A549 treated with Hydrocortisone at 1 μM for 4 hours (cell line): Measurements from ENCODE around the gene POLR2J2. TPM values are rescaled to one million over a fixed set of nuclear protein-coding genes. Genes with fewer than 3 reads are reported as not detected.

Source experiments
- total RNA-seq: library from RNA; stranded (reverse); fragments of 200-300 nt; extraction: Qiagen RNA extraction; gene quantifications from 5 replicates; pipeline ENCODE4 v1.2.3, GENCODE V29; 2022

The POLR2J2 gene
- total RNA-seq, result 0.12 to 0.61 TPM (median 0.24 TPM) in 5 replicates

GRCh38 chr7:102671166-102671955 is at the start of gene POLR2J2:
TSS of gene POLR2J2 (minus strand) at chr7:102671663. CDS start at chr7:102671601, 62 bp downstream.

GRCh38 chr7:102649924-102650323 is 21.5 kb downstream of the POLR2J2 start, which contains the start of gene SPDYE2B:
TSS of gene SPDYE2B (plus strand) at chr7:102650319. CDS start at chr7:102652349, 2,030 bp downstream.

DNA sequence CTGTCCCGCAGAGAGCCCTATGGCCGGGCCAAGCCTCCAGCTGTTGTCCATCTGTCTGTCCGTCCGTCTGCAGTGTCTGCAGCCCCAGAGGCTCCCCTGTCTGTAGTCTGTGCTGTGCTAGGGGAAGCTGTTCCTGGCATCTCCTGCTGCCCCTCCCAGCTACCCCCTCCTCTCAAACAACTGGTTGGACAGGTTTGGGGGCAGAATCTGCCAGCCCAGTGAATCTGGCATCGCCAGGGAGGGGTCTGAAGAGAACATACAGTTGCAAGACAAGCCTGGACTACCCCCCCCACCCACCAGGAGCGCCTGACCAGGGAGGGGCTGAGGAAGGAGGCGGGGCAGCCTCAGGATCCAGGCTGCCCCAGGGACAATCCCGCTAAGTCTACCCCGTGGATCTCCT is 28.8 kb downstream of the POLR2J2 start, which contains the start of gene UPK3BL1:
UPK3BL1 (minus strand) TSS at position 101 of the 400 bp plus-strand sequence; CDS start at position 51, 50 bp downstream.

DNA sequence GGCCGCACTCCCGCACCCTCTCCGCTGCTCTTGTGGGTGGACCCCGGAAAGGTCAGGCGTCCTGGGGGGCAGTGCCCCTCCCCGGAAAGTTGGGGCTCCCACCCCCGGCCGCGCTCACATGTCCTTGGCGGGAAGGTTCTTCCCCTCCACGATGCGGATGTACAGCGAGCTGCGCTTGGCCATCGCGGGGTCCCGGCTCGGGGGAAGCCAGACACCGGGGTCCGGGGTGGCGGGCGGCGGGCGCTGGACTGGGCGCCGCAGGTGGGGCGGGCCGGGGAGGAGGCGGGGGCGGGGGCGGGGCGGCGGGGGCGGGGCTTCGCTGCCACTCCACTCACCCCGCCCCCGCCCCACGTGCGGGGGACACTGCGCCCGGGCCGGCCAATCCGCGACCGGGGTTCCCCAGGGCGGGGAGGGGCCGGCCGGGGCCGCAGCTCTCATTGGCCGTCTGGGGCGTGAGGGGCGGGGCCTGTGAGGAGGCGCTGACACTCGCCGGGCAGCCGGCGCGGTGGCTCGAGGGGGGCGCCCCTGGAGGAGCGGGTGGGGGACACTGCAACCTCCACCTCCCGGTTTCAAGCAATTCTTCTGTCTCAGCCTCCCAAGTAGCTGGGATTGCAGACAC is 54.8 kb downstream of the POLR2J2 start, which contains the start of gene RASA4:
RASA4 (minus strand) TSS at position 250 of the 619 bp plus-strand sequence; CDS start at position 183, 67 bp downstream.

Other genes starting within 250 kb of the POLR2J2 start
- gene ORAI2, start 238.1 kb downstream of the POLR2J2 start, total RNA-seq, result 28.7 to 33.4 TPM (median 31.9 TPM) in 5 replicates
- gene ALKBH4, start 206.8 kb downstream of the POLR2J2 start, total RNA-seq, result 10.4 to 11.9 TPM (median 10.6 TPM) in 5 replicates
- 26.3 to 29.9 TPM (median 29.2 TPM) in 5 replicates for gene LRWD1, start 206.7 kb downstream of the POLR2J2 start, total RNA-seq
- 96.4 to 110 TPM (median 107 TPM) in 5 replicates for gene POLR2J, start 192.7 kb downstream of the POLR2J2 start, total RNA-seq
- 1.2 to 2.1 TPM (median 1.6 TPM) in 5 replicates for gene RASA4B, start 153.9 kb downstream of the POLR2J2 start, total RNA-seq
- 1.3 to 3.2 TPM (median 2.4 TPM) in 5 replicates for gene UPK3BL2, start 128.0 kb downstream of the POLR2J2 start, total RNA-seq
- gene SPDYE2, start 120.4 kb downstream of the POLR2J2 start, total RNA-seq, result 0.05 TPM in 1 of 5 replicates, not detected in the others
- gene POLR2J3, start 99.1 kb downstream of the POLR2J2 start, total RNA-seq, result 13.5 to 53.6 TPM (median 32.9 TPM) in 5 replicates
- 1.6 to 2.6 TPM (median 2.2 TPM) in 5 replicates for gene RASA4, start 54.9 kb downstream of the POLR2J2 start, total RNA-seq
- gene UPK3BL1, start 28.9 kb downstream of the POLR2J2 start, total RNA-seq, result 10.5 to 16.8 TPM (median 13.0 TPM) in 5 replicates
- not detected in 5 replicates for gene SPDYE2B, start 21.3 kb downstream of the POLR2J2 start, total RNA-seq
- gene FAM185A, start 77.3 kb upstream of the POLR2J2 start, total RNA-seq, result 6.0 to 7.9 TPM (median 6.9 TPM) in 5 replicates
- 0.12 TPM in 1 of 5 replicates, not detected in the others for gene LRRC17, start 241.3 kb upstream of the POLR2J2 start, total RNA-seq